Fibroblast of the aortic adventitia (primary cell): ENCODE results near the gene SAMD4B. TPM values are rescaled to one million over a fixed set of nuclear protein-coding genes. Genes with fewer than 3 reads are reported as not detected.

Experiments
- DNase-seq: peaks from one replicate; pipeline ENCODE4 v3.0.0-alpha.2; 2010; ENCODE audit warnings: low read depth
- H3K4me3 ChIP-seq: 2 replicates; pipeline ENCODE4 v1.5.1; 2011; ENCODE audit warnings: low read depth, mild to moderate bottlenecking, control low read depth, low read length, moderate library complexity
- total RNA-seq: library from RNA; depleted of rRNA; stranded (reverse); fragments of >200 nt; gene quantifications from 2 replicates; pipeline ENCODE4 v1.2.3, GENCODE V29; 2012; ENCODE audit warnings: low replicate concordance
- TF ChIP-seq, protein P1 (sequence below): IDR thresholded peaks from 2 replicates; pipeline ENCODE4 v1.5.1; 2011; ENCODE audit warnings: mild to moderate bottlenecking, low read length, control low read depth, inconsistent platforms; ENCODE audit not compliant: insufficient read depth

Gene SAMD4B
- total RNA-seq, 1 donor = 84.9 TPM

DNA sequence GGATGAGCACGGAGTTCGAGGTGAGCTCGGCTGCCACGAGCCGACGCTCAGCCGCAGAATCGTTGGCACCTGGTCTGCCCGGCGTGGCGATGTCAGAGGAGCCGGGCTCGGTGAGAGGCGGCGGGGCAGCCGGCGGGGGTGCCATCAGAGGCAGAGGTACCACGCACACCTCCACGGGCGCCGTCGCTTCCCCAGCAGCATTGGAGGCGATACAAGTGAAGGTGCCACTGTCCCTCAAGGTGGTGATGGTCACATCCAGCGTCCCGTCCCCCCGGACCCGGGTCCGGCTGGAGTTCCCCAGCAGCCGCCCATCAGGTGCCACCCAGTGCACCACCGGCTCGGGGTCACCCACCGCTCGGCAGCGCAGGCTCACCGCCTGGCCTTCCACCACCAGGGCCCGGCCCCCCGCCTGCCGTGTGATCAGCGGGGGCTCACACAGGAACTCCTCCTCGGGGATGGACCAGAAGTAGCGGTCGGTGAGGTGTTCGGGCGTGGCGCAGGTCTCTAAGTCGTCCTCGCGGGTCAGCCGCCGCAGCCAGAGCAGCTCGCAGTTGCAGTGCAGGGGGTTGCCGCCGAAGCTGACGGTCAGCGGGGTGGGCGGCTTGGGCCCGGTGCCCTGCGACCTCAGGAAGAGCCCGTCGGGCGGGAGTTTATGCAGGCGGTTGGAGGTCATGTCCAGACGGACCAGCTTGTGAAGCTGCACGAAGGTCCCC, 28.0 kb upstream of the SAMD4B start:
- TF ChIP-seq, protein P1, sequence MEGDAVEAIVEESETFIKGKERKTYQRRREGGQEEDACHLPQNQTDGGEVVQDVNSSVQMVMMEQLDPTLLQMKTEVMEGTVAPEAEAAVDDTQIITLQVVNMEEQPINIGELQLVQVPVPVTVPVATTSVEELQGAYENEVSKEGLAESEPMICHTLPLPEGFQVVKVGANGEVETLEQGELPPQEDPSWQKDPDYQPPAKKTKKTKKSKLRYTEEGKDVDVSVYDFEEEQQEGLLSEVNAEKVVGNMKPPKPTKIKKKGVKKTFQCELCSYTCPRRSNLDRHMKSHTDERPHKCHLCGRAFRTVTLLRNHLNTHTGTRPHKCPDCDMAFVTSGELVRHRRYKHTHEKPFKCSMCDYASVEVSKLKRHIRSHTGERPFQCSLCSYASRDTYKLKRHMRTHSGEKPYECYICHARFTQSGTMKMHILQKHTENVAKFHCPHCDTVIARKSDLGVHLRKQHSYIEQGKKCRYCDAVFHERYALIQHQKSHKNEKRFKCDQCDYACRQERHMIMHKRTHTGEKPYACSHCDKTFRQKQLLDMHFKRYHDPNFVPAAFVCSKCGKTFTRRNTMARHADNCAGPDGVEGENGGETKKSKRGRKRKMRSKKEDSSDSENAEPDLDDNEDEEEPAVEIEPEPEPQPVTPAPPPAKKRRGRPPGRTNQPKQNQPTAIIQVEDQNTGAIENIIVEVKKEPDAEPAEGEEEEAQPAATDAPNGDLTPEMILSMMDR = no peak
- H3K4me3 ChIP-seq = no peak overlapping the region
- DNase-seq = no peak

DNA sequence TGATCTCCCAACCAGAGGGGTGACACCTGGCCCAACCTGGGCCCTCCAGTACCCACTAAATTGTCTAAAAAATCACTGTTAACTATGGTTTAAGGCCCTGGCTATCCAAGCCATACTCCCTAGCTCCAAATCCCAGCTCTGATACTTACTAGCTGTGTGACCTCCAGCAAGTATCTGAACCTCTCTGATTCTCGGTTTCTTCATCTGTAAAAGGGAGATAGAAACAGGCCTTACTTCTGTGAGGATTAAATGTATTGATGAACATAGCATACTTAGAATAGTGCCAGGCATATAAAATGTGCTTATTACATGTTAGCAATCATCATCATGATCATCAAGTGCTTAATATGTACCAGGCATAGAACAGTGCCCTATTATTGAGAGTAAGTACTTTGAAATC, 26.3 kb upstream of the SAMD4B start:
- TF ChIP-seq, protein P1 = no peak
- DNase-seq = no peak
- H3K4me3 ChIP-seq = no peak overlapping the region

DNA sequence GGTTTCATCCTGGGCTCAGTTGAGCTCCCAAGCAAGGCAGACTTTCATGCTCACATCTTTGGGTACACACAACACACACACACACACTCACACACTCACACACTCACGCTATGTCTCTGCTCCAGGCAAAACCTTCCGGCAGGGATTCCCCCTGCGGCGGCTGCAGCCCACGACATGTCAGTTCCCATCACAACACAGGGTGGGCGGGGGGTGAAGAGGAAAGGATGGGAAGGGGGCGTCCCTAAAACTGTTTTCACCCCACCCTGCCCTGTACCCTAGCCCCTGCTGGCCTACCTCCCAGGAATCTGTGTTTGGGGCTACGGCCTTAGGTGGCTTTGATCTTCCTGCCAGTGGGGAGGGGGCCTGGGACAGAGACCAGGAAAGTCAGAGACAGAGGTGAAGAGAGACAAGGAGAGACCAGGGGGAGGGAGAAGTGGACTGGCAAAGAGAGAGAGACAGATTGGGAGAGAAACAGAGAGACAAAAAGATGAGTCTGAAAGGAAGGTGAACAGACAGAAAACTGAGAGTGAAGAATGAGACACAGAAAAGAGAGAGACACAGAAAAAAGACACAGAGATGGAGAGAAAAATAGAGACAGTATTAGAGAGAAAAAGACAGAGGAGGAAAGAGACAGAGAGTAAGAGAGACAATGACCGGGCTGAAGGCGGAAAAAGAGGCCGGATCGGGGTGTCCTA, 25.4 kb upstream of the SAMD4B start:
- TF ChIP-seq, protein P1 = no peak
- DNase-seq = no peak
- H3K4me3 ChIP-seq = no peak overlapping the region

DNA sequence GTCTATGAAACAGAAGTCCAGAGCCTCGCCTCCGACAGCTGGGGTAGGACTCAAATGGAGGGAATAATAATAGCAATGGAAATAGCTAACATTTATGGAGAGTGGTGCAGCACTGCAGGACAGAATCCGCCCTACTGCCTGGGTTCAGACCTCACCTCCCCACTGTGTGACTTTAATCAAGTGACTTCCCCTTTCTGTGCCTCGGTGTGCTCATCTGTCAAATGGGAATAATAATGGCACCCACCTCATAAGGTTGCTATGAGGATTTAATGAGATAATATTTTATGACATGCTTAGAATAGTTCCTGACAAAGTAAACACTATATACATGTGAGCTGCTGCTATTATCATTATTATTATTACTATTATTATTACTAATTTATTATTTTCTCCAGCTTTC, 24.7 kb upstream of the SAMD4B start:
- DNase-seq = no peak
- no peak overlapping the region for H3K4me3 ChIP-seq
- TF ChIP-seq, protein P1 = no peak

DNA sequence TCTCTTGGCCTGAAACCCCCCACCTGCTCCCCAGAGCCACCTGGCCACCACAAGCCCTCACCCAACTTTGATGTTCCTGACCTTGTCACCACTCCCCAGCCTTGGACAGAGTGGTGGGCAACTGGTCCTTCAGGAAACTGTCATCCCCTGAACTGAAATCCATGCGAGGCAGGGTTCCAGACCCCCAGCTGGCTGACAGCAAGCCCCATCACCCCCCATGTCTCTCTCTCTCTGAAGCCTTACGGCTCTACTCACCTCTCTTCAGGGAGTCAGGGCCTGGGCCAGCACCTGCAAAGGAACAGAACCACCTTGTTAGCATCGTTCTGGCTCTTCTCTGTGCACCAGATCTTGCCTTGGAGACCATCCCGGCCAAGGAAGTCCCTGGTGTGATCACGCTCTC, 24.1 kb upstream of the SAMD4B start:
- TF ChIP-seq, protein P1 = no peak
- no peak for DNase-seq
- H3K4me3 ChIP-seq = no peak overlapping the region

DNA sequence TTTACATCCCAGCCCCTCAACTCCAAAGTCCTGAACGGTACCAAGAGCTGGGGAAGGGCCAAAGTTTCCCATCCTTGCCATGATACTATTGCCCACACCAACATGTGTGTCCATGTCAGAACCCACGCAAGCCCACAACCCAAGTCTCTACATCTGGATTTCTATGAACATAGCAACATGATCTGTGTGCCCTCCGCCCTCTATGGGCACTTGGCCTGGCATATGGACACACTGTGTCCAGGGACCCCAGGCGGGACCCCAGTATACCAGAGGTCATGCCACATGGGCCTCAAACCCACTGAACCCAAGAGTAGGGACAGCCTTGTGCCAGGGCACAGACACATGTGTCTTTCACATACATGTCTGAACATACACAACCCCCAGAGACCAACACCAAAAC, 23.5 kb upstream of the SAMD4B start:
- TF ChIP-seq, protein P1 = no peak
- no peak overlapping the region for H3K4me3 ChIP-seq
- no peak for DNase-seq
